ENCODE data around the gene NOS1AP.
"Not testable (repeated sequence)": the region's sequence is repeated elsewhere in the genome, so short reads cannot be mapped to it uniquely, and the experiment has no call there.

Gene NOS1AP

GRCh38 chr1:162168261-162168660, 98.8 kb downstream of the NOS1AP start:
- H3K4me3 ChIP-seq (ENCODE audit: low read depth in 1 of 2, low read length in 1 of 2), result no peak overlapping the region
- H3K4me1 ChIP-seq (ENCODE audit: control insufficient read depth in 1 of 2, insufficient read depth in 1 of 2, low read depth in 1 of 2, low read length in 1 of 2), result peaks cover 0 to 5% of the 10 kb centered on the region in 2 experiments
- no peaks in the 10 kb centered on the region for H3K36me3 ChIP-seq
- TF ChIP-seq CTCF (IDR thresholded peaks at IDR 0.05), result no peak
- no peaks in the 10 kb centered on the region for H3K27me3 ChIP-seq
- H3K9me3 ChIP-seq, result no peaks in the 10 kb centered on the region
- no peak overlapping the region for H3K27ac ChIP-seq

- Histone ChIP-seq H3K4me1 (ENCODE audit: control insufficient read depth in 1 of 2, insufficient read depth in 1 of 2, low read depth in 1 of 2, low read length in 1 of 2) (peaks cover 0 to 5% of the 10 kb centered on the region in 2 experiments), H3K4me3 (ENCODE audit: low read depth in 1 of 2, low read length in 1 of 2) (no peak overlapping the region), H3K9me3 (no peaks in the 10 kb centered on the region), H3K36me3 (no peaks in the 10 kb centered on the region), H3K27ac (no peak overlapping the region), H3K27me3 (no peaks in the 10 kb centered on the region)
- TF ChIP-seq CTCF (IDR thresholded peaks at IDR 0.05), result no peak
Observed at GRCh38 chr1:162169031-162169790, 99.7 kb downstream of the NOS1AP start.

- Histone ChIP-seq H3K27me3 (no peaks in the 10 kb centered on the region), H3K4me1 (ENCODE audit: control insufficient read depth in 1 of 2, insufficient read depth in 1 of 2, low read depth in 1 of 2, low read length in 1 of 2) (peaks cover 7 to 13% of the 10 kb centered on the region in 2 experiments), H3K9me3 (no peaks in the 10 kb centered on the region), H3K36me3 (no peaks in the 10 kb centered on the region), H3K4me3 (ENCODE audit: low read depth in 1 of 2, low read length in 1 of 2) (no peak overlapping the region), H3K27ac (no peak overlapping the region)
- no peak for TF ChIP-seq CTCF (IDR thresholded peaks at IDR 0.05)
Observed at GRCh38 chr1:162171111-162171510, 101.6 kb downstream of the NOS1AP start.

- TF ChIP-seq CTCF (IDR thresholded peaks at IDR 0.05), result no peak
- no peak overlapping the region for H3K27ac ChIP-seq
- H3K9me3 ChIP-seq, result no peaks in the 10 kb centered on the region
- H3K4me3 ChIP-seq (ENCODE audit: low read depth in 1 of 2, low read length in 1 of 2), result no peak overlapping the region
- H3K27me3 ChIP-seq, result no peaks in the 10 kb centered on the region
- H3K36me3 ChIP-seq, result no peaks in the 10 kb centered on the region
- H3K4me1 ChIP-seq (ENCODE audit: control insufficient read depth in 1 of 2, insufficient read depth in 1 of 2, low read depth in 1 of 2, low read length in 1 of 2), result peaks cover 7 to 14% of the 10 kb centered on the region in 2 experiments
Observed at GRCh38 chr1:162172311-162173102, 103.0 kb downstream of the NOS1AP start.

- not testable (repeated sequence) for H3K4me3 ChIP-seq (ENCODE audit: low read depth in 1 of 2, low read length in 1 of 2); H3K27ac ChIP-seq; H3K9me3 ChIP-seq; H3K36me3 ChIP-seq; H3K27me3 ChIP-seq
- peaks cover 7 to 16% of the 10 kb centered on the region in 2 experiments for H3K4me1 ChIP-seq (ENCODE audit: control insufficient read depth in 1 of 2, insufficient read depth in 1 of 2, low read depth in 1 of 2, low read length in 1 of 2)
Observed at GRCh38 chr1:162173607-162174006, 104.1 kb downstream of the NOS1AP start.

- H3K27me3 ChIP-seq; H3K9me3 ChIP-seq; H3K36me3 ChIP-seq; H3K27ac ChIP-seq; H3K4me3 ChIP-seq (ENCODE audit: low read depth in 1 of 2, low read length in 1 of 2): not testable (repeated sequence)
- H3K4me1 ChIP-seq (ENCODE audit: control insufficient read depth in 1 of 2, insufficient read depth in 1 of 2, low read depth in 1 of 2, low read length in 1 of 2), result peaks cover 9 to 20% of the 10 kb centered on the region in 2 experiments
Observed at GRCh38 chr1:162174027-162174426, 104.5 kb downstream of the NOS1AP start.
